ENCODE data around the gene GGN.
"Not testable (repeated sequence)": the region's sequence is repeated elsewhere in the genome, so short reads cannot be mapped to it uniquely, and the experiment has no call there.

GRCh38 chr19:38362946-38363688, 24.7 kb downstream of the GGN start:
- TF ChIP-seq REST (IDR thresholded peaks at IDR 0.05; ENCODE audit: insufficient replicate concordance, low read depth); CTCF (IDR thresholded peaks at IDR 0.05; ENCODE audit: insufficient read depth, low read length): not testable (repeated sequence)
